ENCODE data around the gene ANTXR1.

DNA sequence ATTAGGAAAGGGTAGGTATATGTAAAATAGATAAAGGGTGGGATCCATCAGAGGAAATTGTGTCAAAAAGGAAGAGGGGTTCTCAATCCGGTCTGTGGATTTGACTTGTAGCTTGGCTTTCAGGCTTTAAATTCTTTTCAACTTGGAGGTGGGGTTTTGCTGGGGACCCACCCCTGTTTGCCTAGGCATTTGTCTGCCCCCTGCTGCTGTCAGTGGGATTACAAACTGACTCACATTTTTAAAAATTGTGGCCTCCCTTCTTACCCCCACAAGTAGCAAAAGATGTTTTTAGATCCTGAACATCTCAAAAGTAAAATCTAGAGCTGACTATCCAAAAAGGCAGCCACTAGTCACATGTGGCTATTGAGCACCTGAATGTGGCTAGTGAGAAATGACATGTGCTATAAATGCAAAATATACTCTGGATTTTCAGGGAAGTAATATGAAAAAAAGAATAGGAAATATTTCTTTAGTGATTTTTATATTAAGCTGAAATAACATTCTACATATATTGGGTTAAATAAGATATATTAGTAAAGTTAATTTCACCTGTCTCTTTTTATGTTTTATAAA lies 195.1 kb downstream of the ANTXR1 start:
- no peak for TF ChIP-seq POLR2A (IDR thresholded peaks at IDR 0.05; ENCODE audit: low read depth, low read length)
- no peak for TF ChIP-seq PAX5 (IDR thresholded peaks at IDR 0.05; ENCODE audit: insufficient read depth, low read length, severe bottlenecking)
- TF ChIP-seq POLR2AphosphoS5 (IDR thresholded peaks at IDR 0.05; ENCODE audit: low read depth, low read length), result no peak
- TF ChIP-seq TAF1 (IDR thresholded peaks at IDR 0.05; ENCODE audit: low read depth, low read length), result no peak
